ENCODE data around the gene C7orf57.

- TF ChIP-seq, protein P1, sequence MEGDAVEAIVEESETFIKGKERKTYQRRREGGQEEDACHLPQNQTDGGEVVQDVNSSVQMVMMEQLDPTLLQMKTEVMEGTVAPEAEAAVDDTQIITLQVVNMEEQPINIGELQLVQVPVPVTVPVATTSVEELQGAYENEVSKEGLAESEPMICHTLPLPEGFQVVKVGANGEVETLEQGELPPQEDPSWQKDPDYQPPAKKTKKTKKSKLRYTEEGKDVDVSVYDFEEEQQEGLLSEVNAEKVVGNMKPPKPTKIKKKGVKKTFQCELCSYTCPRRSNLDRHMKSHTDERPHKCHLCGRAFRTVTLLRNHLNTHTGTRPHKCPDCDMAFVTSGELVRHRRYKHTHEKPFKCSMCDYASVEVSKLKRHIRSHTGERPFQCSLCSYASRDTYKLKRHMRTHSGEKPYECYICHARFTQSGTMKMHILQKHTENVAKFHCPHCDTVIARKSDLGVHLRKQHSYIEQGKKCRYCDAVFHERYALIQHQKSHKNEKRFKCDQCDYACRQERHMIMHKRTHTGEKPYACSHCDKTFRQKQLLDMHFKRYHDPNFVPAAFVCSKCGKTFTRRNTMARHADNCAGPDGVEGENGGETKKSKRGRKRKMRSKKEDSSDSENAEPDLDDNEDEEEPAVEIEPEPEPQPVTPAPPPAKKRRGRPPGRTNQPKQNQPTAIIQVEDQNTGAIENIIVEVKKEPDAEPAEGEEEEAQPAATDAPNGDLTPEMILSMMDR (IDR thresholded peaks at IDR 0.05; ENCODE audit: borderline replicate concordance, extremely low read depth, low read length, poor library complexity, severe bottlenecking), result no peak
- no peak for TF ChIP-seq EZH2 (IDR thresholded peaks at IDR 0.05; ENCODE audit: borderline replicate concordance, low read depth, low read length, severe bottlenecking)
These were observed 42.1 kb downstream of the C7orf57 start for GRCh38 chr7:48077423-48077822.

Measured in DND-41 (cell line).